GM19035 (cell line): Measurements from ENCODE around the gene TCTN1.
"Not testable (repeated sequence)": the region's sequence is repeated elsewhere in the genome, so short reads cannot be mapped to it uniquely, and the experiment has no call there.

ENCODE experiments used
- ATAC-seq: cut with Tn5 transposase; IDR thresholded peaks from one replicate; pipeline ENCODE4 v1.9.1; 2021; ENCODE audit not compliant: unreplicated experiment

Gene TCTN1

DNA sequence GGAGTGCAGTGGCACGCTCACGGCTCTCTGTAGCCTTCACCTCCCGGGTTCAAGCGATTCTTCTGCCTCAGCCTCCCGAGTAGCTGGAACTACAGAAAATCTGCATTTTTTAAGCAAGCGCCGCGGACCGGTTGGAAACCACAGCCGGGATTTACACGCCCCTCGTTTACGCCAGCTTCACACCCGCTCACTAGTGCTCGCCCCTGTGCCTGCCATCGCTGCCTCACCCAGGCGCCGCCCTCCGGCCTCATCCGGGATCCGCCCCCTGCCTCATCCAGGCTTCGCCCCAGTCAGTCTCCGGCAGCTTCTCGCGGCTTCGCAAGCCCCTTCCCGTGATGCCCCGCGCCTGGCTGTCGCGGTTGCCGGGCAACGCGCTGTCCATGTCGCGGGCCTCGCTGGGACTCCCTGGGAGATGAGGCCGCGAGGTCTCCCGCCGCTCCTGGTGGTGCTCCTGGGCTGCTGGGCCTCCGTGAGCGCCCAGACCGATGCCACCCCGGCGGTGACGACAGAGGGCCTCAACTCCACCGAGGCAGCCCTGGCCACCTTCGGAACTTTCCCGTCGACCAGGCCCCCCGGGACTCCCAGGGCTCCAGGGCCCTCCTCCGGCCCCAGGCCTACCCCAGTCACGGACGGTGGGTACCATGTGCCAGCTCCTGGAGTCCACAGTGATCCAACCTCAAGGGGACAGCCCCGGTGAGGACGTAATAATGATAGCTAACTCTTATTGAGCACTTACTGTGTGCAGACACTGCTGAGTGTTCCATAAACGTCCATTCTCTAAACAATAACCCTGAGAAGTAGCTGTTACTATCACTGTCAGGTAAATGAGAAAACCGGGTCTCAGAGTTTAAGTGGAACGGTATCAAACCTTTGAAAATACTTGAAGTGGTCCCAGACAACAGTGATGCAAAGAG lies at the start of gene TCTN1:
TCTN1 (plus strand) TSS at position 359 of the 914 bp plus-strand sequence; CDS start at position 413, 54 bp downstream.
- ATAC-seq = peak; percentile 96

DNA sequence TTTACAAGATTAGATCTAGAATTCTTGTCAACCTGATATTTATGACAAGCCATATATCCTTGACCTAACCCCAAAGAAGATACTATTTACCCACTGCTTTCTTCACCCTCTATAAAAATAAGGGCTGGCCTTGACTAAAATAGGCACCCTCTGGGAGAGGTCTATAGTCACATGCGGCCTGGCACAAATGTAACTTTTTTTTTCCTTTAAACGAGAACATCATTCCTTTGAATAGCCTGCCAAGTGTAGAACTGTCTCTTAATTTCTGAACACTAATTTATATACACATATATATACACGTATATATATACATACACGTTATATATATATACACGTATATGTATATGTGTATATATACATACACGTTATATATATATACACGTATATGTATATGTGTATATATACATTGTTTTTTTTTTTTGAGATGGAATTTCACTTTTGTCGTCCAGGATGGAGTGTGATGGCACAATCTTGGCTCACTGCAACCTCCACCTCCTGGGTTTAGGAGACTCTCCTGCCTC lies 49.4 kb upstream of the TCTN1 start:
- ATAC-seq = no peak

DNA sequence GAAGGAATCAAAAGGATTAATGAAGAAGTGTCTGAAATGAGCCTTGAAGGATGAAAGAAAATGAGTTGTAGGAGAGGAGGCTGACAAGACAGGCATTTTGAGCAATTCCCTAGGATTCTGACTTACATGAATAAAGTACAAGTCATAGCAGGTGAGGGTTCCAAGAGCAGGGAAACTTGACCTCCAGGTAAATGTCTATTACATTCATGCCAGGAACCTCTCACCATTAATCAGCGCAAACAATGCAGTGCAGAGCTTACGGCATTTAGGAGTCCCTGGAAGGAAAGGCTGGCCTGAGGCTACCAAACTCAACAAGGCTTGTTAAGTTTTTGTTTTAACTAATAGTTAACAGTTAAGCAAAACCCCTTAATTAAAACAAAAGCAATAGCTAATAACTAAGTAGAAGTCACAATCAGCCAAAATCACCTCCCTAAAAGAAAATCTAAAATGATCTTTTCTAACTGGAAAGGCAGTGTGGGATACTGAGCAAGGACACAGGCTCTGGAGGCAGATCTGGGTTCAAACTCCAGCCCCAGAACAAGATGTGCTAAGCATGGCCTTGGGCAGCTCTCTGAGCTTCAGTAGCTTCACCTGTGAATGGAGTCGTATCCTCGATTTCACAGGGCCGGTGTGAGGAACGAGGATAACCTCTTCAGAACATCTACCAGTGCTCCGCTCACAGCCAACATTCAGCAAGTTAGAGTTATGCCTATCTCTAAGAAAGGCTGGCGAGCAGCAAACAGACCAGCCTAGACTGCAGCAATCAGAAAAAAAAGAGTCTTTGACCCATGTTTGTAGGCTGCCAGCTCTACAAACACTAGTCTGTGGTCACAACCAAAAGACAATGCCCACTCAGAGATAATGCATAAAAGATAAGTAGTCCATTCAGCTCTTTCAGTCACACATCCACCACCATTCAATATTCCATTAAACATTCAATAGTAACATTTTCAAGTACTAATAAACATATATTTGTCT lies 47.7 kb upstream of the TCTN1 start:
- no peak for ATAC-seq

DNA sequence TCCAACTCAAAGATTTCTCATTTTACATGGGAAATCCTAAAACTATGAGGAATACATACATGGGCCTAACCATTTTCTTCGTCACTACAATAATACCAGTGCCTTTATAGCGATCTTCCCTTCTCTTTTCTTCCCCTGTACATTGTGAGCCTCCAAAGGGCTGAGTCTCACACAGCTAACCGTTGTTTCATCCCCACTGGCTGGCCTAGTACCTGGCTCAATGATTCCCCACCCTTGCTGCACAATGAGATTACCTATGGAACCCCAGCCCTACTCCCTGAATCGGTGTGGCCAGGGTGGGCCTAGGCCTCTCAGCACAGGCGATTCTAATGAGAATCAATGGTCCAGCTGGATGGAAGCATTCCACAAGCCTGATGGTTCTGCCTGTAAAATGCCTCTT lies 46.9 kb upstream of the TCTN1 start:
- ATAC-seq = no peak

DNA sequence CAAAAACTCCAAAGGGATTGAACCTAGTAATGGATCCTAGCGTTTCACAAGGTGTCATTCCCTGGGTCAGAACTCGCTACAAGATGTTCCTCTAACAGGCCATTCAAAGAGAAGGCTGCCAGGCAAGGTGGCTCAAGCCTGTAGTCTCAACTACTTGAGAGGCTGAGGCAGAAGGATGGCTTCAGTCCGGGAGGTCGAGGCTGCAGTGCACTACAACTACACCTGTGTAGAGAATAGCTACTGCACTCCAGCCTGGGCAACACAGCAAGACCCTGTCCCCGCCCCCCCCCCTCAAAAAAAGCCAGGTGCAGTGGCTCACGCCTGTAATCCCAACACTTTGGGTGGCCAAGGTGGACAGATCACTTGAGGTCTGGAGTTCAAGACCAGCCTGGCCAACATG lies 45.2 kb upstream of the TCTN1 start:
- no peak for ATAC-seq

DNA sequence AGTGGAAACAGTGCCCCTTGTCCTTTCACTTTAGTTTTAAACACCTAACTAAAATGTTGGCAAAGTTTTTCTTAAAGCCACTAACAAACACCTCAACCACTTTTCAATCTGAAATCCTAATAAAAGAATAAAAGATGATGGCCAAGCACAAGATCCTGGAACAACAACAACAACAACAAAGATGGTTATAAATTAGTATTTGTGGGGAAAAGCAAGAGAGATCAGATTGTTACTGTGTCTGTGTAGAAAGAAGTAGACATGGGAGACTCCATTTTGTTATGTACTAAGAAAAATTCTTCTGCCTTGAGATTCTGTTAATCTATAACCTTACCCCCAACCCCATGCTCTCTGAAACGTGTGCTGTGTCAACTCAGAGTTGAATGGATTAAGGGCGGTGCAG lies 44.1 kb upstream of the TCTN1 start:
- not testable (repeated sequence) for ATAC-seq

DNA sequence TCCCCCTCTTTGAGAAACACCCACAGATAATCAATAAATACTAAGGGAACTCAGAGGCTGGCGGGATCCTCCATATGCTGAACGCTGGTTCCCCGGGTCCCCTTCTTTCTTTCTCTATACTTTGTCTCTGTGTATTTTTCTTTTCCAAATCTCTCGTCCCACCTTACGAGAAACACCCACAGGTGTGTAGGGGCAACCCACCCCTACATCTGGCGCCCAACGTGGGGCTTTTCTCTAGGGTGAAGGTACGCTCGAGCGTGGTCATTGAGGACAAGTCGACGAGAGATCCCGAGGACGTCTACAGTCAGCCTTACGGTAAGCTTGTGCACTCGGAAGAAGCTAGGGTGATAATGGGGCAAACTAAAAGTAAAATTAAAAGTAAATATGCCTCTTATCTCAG lies 43.1 kb upstream of the TCTN1 start:
- not testable (repeated sequence) for ATAC-seq

DNA sequence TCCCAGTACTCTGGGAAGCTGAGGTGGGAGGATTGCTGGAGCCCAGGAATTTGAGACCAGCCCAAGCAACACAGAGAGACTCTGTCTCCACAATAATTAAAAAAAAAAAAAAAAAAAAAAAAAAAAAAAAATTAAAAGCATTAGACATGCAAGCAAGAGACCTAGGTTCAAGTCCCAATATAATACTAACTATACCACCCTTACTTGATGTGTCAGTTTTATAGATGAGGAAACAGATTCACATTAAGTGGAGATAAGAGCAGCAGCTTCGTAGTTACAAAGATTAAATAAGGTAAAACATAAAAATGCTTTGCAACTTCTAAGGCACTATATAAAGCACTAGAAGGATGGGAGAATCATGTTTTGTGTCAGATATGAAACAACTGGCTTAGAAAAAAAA lies 39.9 kb upstream of the TCTN1 start:
- no peak for ATAC-seq

DNA sequence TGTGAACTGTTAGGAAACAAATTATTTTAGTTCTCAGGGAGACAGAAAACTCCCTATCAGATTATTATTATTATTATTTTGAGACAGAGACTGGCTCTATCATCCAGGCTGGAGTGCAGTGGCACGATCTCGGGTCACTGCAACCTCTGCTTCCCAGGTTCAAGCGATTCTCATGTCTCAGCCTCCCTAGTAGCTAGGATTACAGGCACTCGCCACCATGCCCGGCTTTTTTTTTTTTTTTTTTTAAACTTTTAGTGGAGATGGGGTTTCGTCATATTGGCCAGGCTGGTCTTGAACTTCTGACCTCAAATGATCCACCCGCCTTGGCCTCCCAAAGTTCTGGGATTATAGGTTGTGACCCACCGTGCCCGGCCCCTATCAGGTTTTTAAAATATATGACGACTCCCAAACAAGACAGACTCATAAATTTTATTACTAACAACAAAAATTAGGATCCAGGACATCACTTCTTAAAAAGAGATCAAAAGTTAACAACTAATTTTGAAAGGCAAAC lies 39.2 kb upstream of the TCTN1 start:
- ATAC-seq = not testable (repeated sequence)

DNA sequence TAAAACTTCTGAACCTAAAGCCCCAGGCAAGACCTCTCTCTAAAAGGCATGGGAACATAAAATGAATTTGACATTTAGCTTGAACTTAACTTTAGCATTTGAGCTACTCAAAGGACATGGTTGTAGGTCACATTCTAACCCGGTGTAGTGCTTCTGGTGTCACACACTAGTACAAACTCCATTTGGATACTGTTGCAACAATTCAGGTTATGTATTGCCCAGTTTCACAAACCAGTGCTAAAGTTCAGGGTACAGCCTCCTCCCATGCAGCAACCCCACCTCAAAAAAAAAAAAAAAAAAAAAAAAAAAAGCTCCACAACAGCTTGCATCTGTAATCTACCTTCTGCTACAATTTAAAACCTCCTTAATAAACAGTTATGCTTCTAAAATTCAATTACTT lies 38.6 kb upstream of the TCTN1 start:
- ATAC-seq = no peak

DNA sequence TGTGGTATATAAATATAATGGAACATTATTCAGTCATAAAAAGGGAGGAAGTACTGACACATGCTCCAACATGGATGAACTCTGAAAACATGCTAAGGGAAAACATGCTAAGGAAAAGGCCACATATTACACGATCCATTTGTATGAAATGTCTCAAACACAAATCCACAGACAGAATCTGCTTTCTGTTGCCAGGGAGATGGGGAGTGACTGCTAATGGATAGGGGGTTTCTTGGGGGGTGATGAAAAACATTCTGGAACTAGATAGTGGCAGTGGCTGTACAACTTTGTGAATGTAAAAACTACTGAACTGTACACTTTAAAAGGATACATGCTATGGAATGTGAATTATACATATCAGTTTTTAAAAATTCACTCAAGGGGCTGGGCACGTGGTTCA lies 37.4 kb upstream of the TCTN1 start:
- ATAC-seq = no peak

DNA sequence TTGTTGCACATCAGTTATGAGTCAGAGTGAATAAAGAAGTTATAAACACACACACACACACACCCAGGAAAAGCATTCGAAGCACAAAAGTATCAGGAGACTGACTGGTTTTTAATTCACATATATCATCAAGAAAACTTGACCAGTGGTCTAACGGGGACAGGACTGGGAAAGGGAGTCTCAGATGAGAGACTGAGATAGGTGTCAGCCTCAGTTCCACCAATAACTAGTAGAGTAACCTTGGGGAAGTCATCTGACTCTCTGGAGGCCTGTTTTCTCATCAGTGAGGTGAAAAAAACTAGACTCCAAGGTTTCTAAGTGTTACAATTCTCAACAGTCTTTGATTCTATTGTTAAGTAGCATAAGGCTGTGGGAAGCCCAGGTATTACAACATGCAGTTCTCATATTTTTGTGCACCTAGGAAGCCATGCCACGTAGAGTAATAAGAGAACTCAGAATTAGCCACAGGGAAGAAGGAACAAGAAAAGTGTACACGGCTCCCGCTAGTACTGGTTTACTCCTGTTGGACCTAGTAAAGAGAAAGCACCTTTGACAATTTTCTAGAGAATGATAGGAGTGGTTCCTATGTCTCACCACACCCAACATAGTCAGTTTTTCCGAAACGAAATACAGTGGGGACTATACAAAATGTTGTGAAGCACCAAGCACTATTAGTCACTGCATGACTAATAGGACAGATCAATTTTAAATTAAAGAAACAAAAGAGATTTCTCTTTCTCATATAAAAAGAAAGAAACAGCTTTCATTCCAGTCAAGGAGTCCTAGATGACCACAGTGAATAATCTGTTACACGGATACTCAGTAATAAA lies 35.9 kb upstream of the TCTN1 start:
- no peak for ATAC-seq

DNA sequence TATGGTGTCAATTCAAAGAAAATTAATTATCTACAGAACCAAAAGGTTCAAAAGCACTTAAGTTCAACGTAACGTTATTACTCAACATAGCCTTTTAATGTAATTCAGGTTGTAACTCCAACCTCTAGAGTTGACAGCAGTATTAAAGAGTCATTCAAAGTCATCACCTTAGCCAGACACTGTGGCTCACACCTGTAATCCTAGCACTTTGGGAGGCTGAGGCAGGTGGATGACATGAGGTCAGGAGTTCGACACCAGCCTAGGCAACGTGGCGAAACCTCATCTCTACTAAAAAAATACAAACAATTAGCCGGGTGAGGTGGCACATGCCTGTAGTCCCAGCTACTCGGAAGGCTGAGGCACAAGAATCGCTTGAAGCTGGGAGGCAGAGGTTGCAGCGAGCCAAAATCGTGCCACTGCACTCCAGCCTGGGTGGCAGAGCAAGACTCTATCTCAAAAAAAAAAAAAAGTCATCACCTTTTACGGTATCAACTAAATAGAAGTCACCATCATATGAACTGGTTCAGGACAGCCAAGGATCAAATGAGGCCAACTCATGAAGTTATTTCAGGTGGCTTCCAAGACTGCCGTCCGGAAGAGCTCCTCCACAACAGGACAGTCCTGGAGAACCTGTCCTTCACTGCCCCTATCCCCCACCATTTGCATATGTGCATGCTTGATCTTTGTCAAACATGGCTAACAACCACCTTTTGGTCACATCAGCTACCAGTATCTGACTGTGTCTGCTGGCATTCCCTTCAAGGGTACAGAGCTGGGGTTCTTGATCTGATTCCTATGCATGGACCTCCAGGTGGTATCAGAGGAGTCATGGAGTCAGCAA lies 35.0 kb upstream of the TCTN1 start:
- ATAC-seq = no peak

DNA sequence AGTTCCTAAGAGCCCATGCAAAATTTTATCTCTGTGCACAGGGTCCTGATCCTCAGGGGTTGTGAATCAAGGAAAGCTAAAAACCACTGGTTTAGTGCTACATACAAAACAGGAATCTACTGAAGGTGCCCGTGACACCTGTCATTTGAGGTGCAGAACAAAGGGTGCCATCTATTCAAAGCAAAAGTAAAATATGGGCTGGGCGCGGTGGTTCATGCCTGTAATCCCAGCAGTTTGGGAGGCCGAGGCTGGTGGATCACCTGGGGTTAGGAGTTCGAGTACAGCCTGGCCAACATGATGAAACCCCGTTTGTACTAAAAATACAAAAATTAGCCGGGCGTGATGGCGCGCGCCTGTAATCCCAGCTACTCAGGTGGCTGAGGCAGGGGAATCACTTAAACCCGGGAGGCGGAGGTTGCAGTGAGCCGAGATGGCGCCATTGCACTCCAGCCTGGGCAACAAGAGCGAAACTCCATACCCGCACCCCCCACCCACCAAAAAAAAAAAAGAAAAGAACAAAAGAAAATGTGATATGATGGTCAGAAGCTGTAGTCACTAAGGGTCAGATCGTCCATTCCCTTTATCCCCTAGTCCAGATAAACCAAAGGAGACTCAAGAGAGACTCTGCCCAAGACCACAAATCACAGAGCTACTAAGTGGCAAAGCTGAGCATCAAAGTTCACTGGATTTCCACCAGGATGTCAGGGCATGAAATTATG lies 34.2 kb upstream of the TCTN1 start:
- ATAC-seq = no peak

DNA sequence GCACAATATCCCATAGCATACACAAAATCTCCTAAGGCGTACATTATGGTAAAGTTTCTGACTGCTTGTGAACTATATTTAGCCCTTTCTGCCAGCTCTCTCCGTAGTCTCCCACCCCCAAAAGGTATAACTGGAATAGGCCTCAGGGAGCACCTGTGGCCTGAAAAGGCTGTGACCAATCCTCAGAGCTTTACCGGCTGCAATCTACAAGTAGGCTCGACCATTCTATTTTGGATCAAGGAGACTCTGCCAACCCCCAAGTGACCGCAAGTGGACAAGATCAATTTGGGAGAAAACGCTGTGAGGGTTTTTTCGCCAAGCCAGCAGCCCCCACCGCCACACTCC lies 32.0 kb upstream of the TCTN1 start:
- no peak for ATAC-seq

DNA sequence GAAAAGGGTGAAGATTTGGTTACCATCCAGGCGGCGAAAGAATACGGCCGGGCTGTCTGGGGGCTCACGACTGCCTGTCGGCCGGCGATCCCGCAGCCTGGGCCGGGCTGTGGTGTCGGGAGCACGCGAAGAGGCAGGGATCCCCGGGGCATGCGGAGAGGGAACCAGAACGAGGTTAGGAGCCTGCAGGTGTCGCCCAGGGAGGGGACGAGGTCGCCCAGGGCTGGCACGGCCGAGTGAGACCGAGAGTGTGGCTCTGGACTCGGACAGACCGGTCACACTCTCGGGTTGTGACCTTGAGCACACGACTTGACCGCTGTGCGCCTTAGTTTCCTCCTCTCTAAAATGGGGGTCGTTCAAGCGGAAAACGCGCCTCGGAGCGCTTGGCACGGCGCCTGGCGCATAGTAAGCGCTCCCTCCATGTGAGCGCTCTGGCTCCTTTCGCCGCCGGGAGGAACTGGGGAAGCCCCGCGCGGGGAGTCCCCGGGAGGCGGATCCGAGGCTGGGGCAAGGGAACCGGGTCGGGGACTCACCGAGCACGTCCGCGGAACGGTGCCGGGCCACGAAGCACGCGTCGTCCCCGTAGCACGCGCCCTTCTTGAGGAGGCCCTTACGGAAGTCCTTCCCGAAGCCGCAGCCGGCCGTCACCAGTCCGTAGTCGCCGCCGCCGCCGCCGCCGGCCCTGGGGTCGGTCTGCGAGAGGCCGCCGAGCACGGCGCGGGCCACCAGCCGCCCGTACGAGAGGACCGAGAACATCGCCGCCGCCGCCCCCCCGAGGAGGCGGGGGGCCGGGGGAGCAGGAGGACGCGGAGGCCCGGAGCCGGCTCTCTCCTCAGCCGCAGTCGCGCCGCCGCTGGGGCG lies 31.4 kb upstream of the TCTN1 start:
- peak; percentile 54 for ATAC-seq

DNA sequence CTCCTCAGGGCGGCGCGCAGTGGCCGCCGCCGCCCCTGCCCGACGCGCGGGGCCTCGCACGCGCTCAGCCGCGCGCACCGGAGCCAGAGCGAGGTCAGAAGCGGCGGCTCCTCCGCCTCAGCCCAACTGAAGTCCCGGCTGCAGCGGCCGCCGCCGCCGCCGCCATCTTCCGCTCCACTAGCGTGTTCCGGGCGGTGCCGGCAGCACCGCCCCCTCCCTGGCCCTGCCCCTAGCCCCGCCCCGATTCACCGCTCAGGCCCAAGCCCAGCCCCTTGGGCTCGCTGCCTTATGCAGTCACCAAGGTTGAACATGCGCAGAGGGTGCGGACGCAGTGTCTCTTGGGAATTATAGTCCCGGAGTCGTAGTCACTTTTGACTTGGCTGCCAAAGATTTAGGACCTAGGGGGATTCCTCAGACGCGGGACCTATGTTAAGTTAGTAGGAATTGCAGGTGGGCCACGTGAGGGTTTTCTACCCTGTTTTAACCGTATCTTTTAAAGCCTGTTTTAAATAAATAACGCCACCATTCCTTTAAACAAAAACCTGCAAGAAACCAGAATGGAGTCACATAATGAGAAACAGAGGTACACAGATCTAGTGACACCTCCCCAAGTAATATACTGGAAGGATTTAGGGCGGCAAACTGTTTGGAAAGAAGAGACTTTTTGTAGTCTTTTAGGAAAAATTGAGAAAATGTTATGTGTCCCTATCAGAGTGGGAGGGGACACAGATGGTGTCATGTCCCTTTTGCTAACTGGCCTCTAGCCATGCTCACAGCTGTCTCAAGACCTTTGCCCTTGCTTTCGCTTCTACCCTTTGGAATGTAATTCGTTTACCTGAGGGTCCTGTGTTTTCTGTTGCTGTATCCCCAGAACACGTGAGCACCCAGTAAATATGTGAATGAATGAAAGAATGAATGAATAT lies 30.5 kb upstream of the TCTN1 start, which contains the start of gene PPTC7:
PPTC7 (minus strand) TSS at position 182 of the 923 bp plus-strand sequence. CDS start 287 bp downstream, outside the sequence.
- peak; percentile 78 for ATAC-seq
